Endothelial cell of umbilical vein (primary cell): ENCODE results near the gene PDE1A. TPM values are rescaled to one million over a fixed set of nuclear protein-coding genes. Genes with fewer than 3 reads are reported as not detected.

Source experiments
- BruUV-seq: library from RNA; stranded (reverse); fragments of 400-500 nt; replicated peaks from 2 replicates; lab custom pipeline; 2021; lab: Mats Ljungman, UMichigan
- CTCF ChIA-PET: fragments of 300-600, 350-600 bp; sonication (Branson Sonifier 250); formaldehyde crosslinking; loops from one replicate; lab custom pipeline; 2021; ENCODE audit warnings: antibody characterized with exemption, inconsistent platforms; lab: Charles Lee
- POLR2A ChIA-PET: fragments of 300-600, 350-600 bp; sonication (Branson Sonifier 250); formaldehyde crosslinking; loops from one replicate; lab custom pipeline; 2021; ENCODE audit warnings: antibody characterized with exemption, inconsistent platforms; lab: Charles Lee
- DNase-seq: peaks from one replicate; pipeline ENCODE4 v3.0.0-alpha.2; 2011; ENCODE audit warnings: low read depth, low spot score
- FAIRE-seq: peaks from 2 replicates; lab custom pipeline; 2011; peaks lifted over from hg19 to GRCh38; lab: Jason Lieb, UNC
- H2AFZ ChIP-seq: 2 replicates; pipeline ENCODE4 v1.6.0; 2012; ENCODE audit warnings: low read depth, low read length, control low read depth, inconsistent platforms
- H3K27ac ChIP-seq: 2 replicates; pipeline ENCODE4 v1.5.1; 2011; ENCODE audit warnings: low read depth, mild to moderate bottlenecking, control low read depth, low read length, moderate library complexity; ENCODE audit not compliant: insufficient read depth
- H3K27me3 ChIP-seq, 2 experiments: 2 replicates each; pipeline versions ENCODE4 v1.6.0 to v1.6.1; 2011; ENCODE audit warnings: low read length in 2 of 2, mixed read lengths in 1 of 2; ENCODE audit not compliant: control insufficient read depth in 2 of 2, insufficient read depth in 2 of 2
- H3K36me3 ChIP-seq, 2 experiments: 2 replicates in 1 of 2; 3 replicates in 1 of 2; pipeline ENCODE4 v1.5.1; 2011; ENCODE audit warnings: low read length in 2 of 2, mild to moderate bottlenecking in 1 of 2, moderate library complexity in 1 of 2; ENCODE audit not compliant: control insufficient read depth in 2 of 2, insufficient read depth in 2 of 2; ENCODE audit errors: extremely low read depth in 1 of 2
- H3K4me1 ChIP-seq: 3 replicates; pipeline ENCODE4 v1.5.1; 2011; ENCODE audit warnings: mild to moderate bottlenecking, low read length; ENCODE audit not compliant: control insufficient read depth, insufficient read depth; ENCODE audit errors: extremely low read depth
- H3K4me2 ChIP-seq: 2 replicates; pipeline ENCODE4 v1.6.1; 2011; ENCODE audit warnings: low read length, control low read depth, mixed read lengths; ENCODE audit not compliant: insufficient read depth
- H3K4me3 ChIP-seq, 3 experiments: fragments of 200-600 bp in 1 of 3; sonication (generic), shearing (Covaris generic) in 1 of 3; replicated peaks in 1 of 3; 2 replicates each; pipeline ENCODE4 v1.5.1; 2011 to 2016; ENCODE audit warnings: control low read depth in 3 of 3, low read length in 3 of 3, mild to moderate bottlenecking in 2 of 3, inconsistent platforms in 1 of 3, low read depth in 1 of 3, moderate library complexity in 1 of 3; ENCODE audit not compliant: insufficient read depth in 1 of 3
- H3K79me2 ChIP-seq: 2 replicates; pipeline ENCODE4 v1.6.0; 2012; ENCODE audit warnings: low read length, inconsistent platforms; ENCODE audit not compliant: control insufficient read depth, insufficient read depth
- H3K9ac ChIP-seq: replicated peaks from 2 replicates; pipeline ENCODE3; 2011; ENCODE audit warnings: low read length, control low read depth; ENCODE audit not compliant: insufficient read depth; ENCODE audit errors: extremely low read depth
- H3K9me1 ChIP-seq: replicated peaks from 3 replicates; pipeline ENCODE4 v1.6.0; 2011; ENCODE audit warnings: mild to moderate bottlenecking, low read length; ENCODE audit not compliant: control insufficient read depth, insufficient read depth; ENCODE audit errors: extremely low read depth
- H3K9me3 ChIP-seq: replicated peaks from 2 replicates; pipeline ENCODE4 v1.5.1; 2012; ENCODE audit warnings: low read length, inconsistent platforms; ENCODE audit not compliant: control insufficient read depth, insufficient read depth
- H4K20me1 ChIP-seq: replicated peaks from 2 replicates; pipeline ENCODE3; 2011; ENCODE audit warnings: mild to moderate bottlenecking, low read length; ENCODE audit not compliant: control insufficient read depth, insufficient read depth; ENCODE audit errors: extremely low read depth
- EZH2 ChIP-seq: IDR thresholded peaks from 2 replicates; pipeline ENCODE4 v1.6.1; 2012; ENCODE audit warnings: borderline replicate concordance, low read depth, mild to moderate bottlenecking, moderate library complexity, low read length, inconsistent platforms; ENCODE audit not compliant: severe bottlenecking
- FOS ChIP-seq: IDR thresholded peaks from 2 replicates; pipeline ENCODE4 v1.6.1; 2011; ENCODE audit warnings: mild to moderate bottlenecking, low read length, moderate library complexity, borderline replicate concordance; ENCODE audit not compliant: insufficient read depth
- GATA2 ChIP-seq: IDR thresholded peaks from 2 replicates; pipeline ENCODE4 v1.7.0; 2011; ENCODE audit warnings: low read depth, mild to moderate bottlenecking, moderate library complexity, mixed read lengths, low read length; ENCODE audit not compliant: insufficient read length, insufficient read depth
- JUN ChIP-seq: IDR thresholded peaks from 2 replicates; pipeline ENCODE4 v1.6.1; 2011; ENCODE audit warnings: borderline replicate concordance, low read depth; ENCODE audit not compliant: insufficient read length, insufficient read depth
- MYC ChIP-seq: IDR thresholded peaks from one replicate; pipeline ENCODE4 v1.6.1; 2011; ENCODE audit warnings: mild to moderate bottlenecking, low read depth, low read length
- POLR2A ChIP-seq: IDR thresholded peaks from 2 replicates; pipeline ENCODE4 v1.6.1; 2012; ENCODE audit warnings: low read depth, mild to moderate bottlenecking, control low read depth, low read length
- POLR2AphosphoS5 ChIP-seq: IDR thresholded peaks from 2 replicates; pipeline ENCODE4 v1.6.1; 2012; ENCODE audit warnings: low read depth, mild to moderate bottlenecking, control low read depth, low read length, moderate library complexity; ENCODE audit not compliant: insufficient read depth
- dilution Hi-C: fragments of 300-500 bp; cut with MboI; formaldehyde crosslinking; loops from one replicate; pipeline ENCODE4 v1.15.0; 2019; ENCODE audit warnings: low sequenced_read_pairs; ENCODE audit not compliant: extremely low pct_ligation_motif_present
- intact Hi-C: fragments of 100-400 bp; cut with micrococcal nuclease; formaldehyde crosslinking; loops from one replicate; pipeline ENCODE4 v1.10.0; 2022
- polyA plus RNA-seq, 4 experiments: library from polyadenylated mRNA; depleted of rRNA in 3 of 4; stranded (reverse) in 3 of 4; unstranded in 1 of 4; fragments of >200 nt; gene quantifications; 2 replicates each; pipeline versions ENCODE4 v1.2.1 to v1.2.3, GENCODE V29; 2011 to 2012; ENCODE audit warnings: missing spikeins in 1 of 4
- total RNA-seq: library from RNA; stranded (reverse); gene quantifications from 2 replicates; pipeline ENCODE4 v1.2.3, GENCODE V29; 2021
- TF ChIP-seq, protein P1 (sequence below): IDR thresholded peaks from 2 replicates; pipeline ENCODE4 v1.6.1; 2011; ENCODE audit not compliant: insufficient read depth, insufficient read length
- TF ChIP-seq, protein P2 (sequence below), 2 donors: IDR thresholded peaks; 1 replicate in 1 of 2; 2 replicates in 1 of 2; pipeline ENCODE4 v1.5.1; 2011; ENCODE audit warnings: low read length in 2 of 2, mild to moderate bottlenecking in 2 of 2, moderate library complexity in 2 of 2, control low read depth in 1 of 2, inconsistent platforms in 1 of 2, low read depth in 1 of 2; ENCODE audit not compliant: insufficient read depth in 1 of 2; ENCODE audit errors: extremely low read depth in 1 of 2

Gene PDE1A
- total and polyA plus RNA-seq, 2 donors (not counting 3 experiments of a cell fraction or from before 2014, with no cell fraction given), result 0.43 to 0.49 TPM

DNA sequence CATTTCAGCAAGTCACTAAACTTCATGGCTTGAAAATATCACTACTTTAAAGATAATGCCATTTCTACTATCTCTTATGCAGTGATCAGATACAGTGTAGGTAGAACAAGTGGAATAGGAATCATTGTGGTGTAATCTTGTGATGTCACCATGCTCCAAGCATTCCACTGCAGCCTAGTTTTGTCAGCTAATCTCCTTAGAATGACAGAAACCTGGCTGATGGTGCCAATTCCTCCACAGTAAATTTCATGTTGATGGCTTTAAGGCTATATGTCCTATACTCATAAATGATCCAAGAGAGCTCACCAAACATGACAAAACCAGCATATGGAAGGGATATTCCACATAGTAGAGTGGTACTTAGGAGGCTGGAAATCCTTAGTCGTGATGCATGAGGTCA, 184.9 kb downstream of the PDE1A start:
- DNase-seq (no peak), FAIRE-seq (no peak)
- no TSS peak for BruUV-seq
- dilution Hi-C loops, result no loop called here
- H3K27me3 ChIP-seq, result no peaks in the 10 kb centered on the region
- H3K9me3 ChIP-seq, result no peaks in the 10 kb centered on the region
- no peak overlapping the region for H2AFZ ChIP-seq
- ChIA-PET POLR2A (no interaction called here), CTCF (interaction anchor here (1.7 to 4.6 kb wide), 3 partner anchors 177 to 407 kb away, joined by 4 to 76 read pairs (median 6); no protein-coding TSS in a partner anchor)
- no peak overlapping the region for H3K9ac ChIP-seq
- peaks cover 4% of the 10 kb centered on the region for H3K4me1 ChIP-seq
- H3K79me2 ChIP-seq, result no peaks in the 10 kb centered on the region
- H4K20me1 ChIP-seq, result no peaks in the 10 kb centered on the region
- H3K4me2 ChIP-seq, result no peak overlapping the region
- H3K27ac ChIP-seq, result no peak overlapping the region
- H3K9me1 ChIP-seq, result no peaks in the 10 kb centered on the region
- no peak for TF ChIP-seq MYC
- TF ChIP-seq JUN, result no peak
- TF ChIP-seq, protein P1, sequence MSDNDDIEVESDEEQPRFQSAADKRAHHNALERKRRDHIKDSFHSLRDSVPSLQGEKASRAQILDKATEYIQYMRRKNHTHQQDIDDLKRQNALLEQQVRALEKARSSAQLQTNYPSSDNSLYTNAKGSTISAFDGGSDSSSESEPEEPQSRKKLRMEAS, result no peak
- TF ChIP-seq FOS, result no peak
- no peak for TF ChIP-seq EZH2
- no peak for TF ChIP-seq POLR2A
- TF ChIP-seq, protein P2, sequence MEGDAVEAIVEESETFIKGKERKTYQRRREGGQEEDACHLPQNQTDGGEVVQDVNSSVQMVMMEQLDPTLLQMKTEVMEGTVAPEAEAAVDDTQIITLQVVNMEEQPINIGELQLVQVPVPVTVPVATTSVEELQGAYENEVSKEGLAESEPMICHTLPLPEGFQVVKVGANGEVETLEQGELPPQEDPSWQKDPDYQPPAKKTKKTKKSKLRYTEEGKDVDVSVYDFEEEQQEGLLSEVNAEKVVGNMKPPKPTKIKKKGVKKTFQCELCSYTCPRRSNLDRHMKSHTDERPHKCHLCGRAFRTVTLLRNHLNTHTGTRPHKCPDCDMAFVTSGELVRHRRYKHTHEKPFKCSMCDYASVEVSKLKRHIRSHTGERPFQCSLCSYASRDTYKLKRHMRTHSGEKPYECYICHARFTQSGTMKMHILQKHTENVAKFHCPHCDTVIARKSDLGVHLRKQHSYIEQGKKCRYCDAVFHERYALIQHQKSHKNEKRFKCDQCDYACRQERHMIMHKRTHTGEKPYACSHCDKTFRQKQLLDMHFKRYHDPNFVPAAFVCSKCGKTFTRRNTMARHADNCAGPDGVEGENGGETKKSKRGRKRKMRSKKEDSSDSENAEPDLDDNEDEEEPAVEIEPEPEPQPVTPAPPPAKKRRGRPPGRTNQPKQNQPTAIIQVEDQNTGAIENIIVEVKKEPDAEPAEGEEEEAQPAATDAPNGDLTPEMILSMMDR (IDR thresholded peaks at IDR 0.05; ENCODE audit: extremely low read depth in 1 of 2, insufficient read depth in 1 of 2, low read depth in 1 of 2, low read length in 2 of 2), result no peak
- no peak for TF ChIP-seq POLR2AphosphoS5
- no peak for TF ChIP-seq GATA2
- intact Hi-C loops, result loop anchor here (5.0 kb wide), 1 partner anchor 55 kb away; no protein-coding TSS in a partner anchor
- H3K36me3 ChIP-seq, result no peaks in the 10 kb centered on the region
- H3K4me3 ChIP-seq, result no peak overlapping the region
